IPS-18a (cell line): ENCODE data around the gene CASKIN1.

Source experiments
- H3K27ac ChIP-seq: one replicate; pipeline ENCODE4 v1.5.1; 2013; ENCODE audit warnings: low read length
- H3K27me3 ChIP-seq: one replicate; pipeline ENCODE4 v1.6.1; 2013; ENCODE audit warnings: mild to moderate bottlenecking, low read length; ENCODE audit not compliant: control insufficient read depth, insufficient read depth
- H3K36me3 ChIP-seq: one replicate; pipeline ENCODE4 v1.6.1; 2013; ENCODE audit warnings: low read depth, low read length; ENCODE audit not compliant: control insufficient read depth
- H3K4me1 ChIP-seq: one replicate; pipeline ENCODE4 v1.6.1; 2013; ENCODE audit warnings: low read depth, low read length; ENCODE audit not compliant: control insufficient read depth
- H3K4me3 ChIP-seq: one replicate; pipeline ENCODE4 v1.5.1; 2013; ENCODE audit warnings: low read length
- H3K9ac ChIP-seq: one replicate; pipeline ENCODE4 v1.6.1; 2013; ENCODE audit warnings: mild to moderate bottlenecking, low read length, moderate library complexity
- H3K9me3 ChIP-seq: one replicate; pipeline ENCODE4 v1.6.1; 2013; ENCODE audit warnings: low read depth, low read length; ENCODE audit not compliant: control insufficient read depth

The CASKIN1 gene

GRCh38 chr16:2155977-2156848 is 40.2 kb downstream of the CASKIN1 start:
- peaks cover 19% of the 10 kb centered on the region for H3K4me1 ChIP-seq
- H3K27ac ChIP-seq: peak overlapping the region; percentile 9
- H3K36me3 ChIP-seq: peaks cover 20% of the 10 kb centered on the region
- H3K9me3 ChIP-seq: no peaks in the 10 kb centered on the region
- H3K27me3 ChIP-seq: no peaks in the 10 kb centered on the region
- H3K9ac ChIP-seq: peak overlapping the region; percentile 88
- peak overlapping the region; percentile 98 for H3K4me3 ChIP-seq

GRCh38 chr16:2155091-2155950 is 41.1 kb downstream of the CASKIN1 start, which contains the start of gene TRAF7:
TRAF7 (plus strand) TSS chr16:2155782; CDS start chr16:2163921, 8,139 bp downstream.
- peaks cover 22% of the 10 kb centered on the region for H3K4me1 ChIP-seq
- no peaks in the 10 kb centered on the region for H3K9me3 ChIP-seq

GRCh38 chr16:2154533-2155090 is 41.8 kb downstream of the CASKIN1 start:
- H3K9ac ChIP-seq: peak overlapping the region; percentile 95
- H3K36me3 ChIP-seq: peaks cover 20% of the 10 kb centered on the region
- H3K27me3 ChIP-seq: no peaks in the 10 kb centered on the region
- H3K4me1 ChIP-seq: peaks cover 29% of the 10 kb centered on the region
- peak overlapping the region; percentile 91 for H3K4me3 ChIP-seq
- no peaks in the 10 kb centered on the region for H3K9me3 ChIP-seq
- peak overlapping the region; percentile 83 for H3K27ac ChIP-seq

More at GRCh38 chr16:2155091-2155950, 41.1 kb downstream of the CASKIN1 start, which contains the start of gene TRAF7:
- H3K27ac ChIP-seq: peak within 1 kb of the TSS; percentile 83
- H3K9ac ChIP-seq: peak within 1 kb of the TSS; percentile 95
- peaks cover 20% of the 10 kb centered on the region for H3K36me3 ChIP-seq
- H3K27me3 ChIP-seq: no peaks in the 10 kb centered on the region
- peak within 1 kb of the TSS; percentile 98 for H3K4me3 ChIP-seq

GRCh38 chr16:2152695-2153506 is 43.5 kb downstream of the CASKIN1 start:
- Histone ChIP-seq H3K9me3 (no peaks in the 10 kb centered on the region), H3K4me3 (peak overlapping the region; percentile 91), H3K27ac (no peak overlapping the region), H3K27me3 (no peaks in the 10 kb centered on the region), H3K9ac (peak overlapping the region; percentile 95), H3K36me3 (peaks cover 20% of the 10 kb centered on the region), H3K4me1 (peaks cover 34% of the 10 kb centered on the region)

GRCh38 chr16:2151188-2152091 is 45.0 kb downstream of the CASKIN1 start:
- Histone ChIP-seq H3K4me1 (peaks cover 28% of the 10 kb centered on the region), H3K9ac (peak overlapping the region; percentile 18), H3K9me3 (no peaks in the 10 kb centered on the region), H3K36me3 (peaks cover 20% of the 10 kb centered on the region), H3K4me3 (peak overlapping the region; percentile 14), H3K27me3 (no peaks in the 10 kb centered on the region), H3K27ac (no peak overlapping the region)

GRCh38 chr16:2150418-2151187 is 45.8 kb downstream of the CASKIN1 start:
- peaks cover 28% of the 10 kb centered on the region for H3K4me1 ChIP-seq
- H3K36me3 ChIP-seq: peaks cover 20% of the 10 kb centered on the region
- H3K27me3 ChIP-seq: no peaks in the 10 kb centered on the region
- no peaks in the 10 kb centered on the region for H3K9me3 ChIP-seq
- H3K4me3 ChIP-seq: peak overlapping the region; percentile 58
- peak overlapping the region; percentile 30 for H3K27ac ChIP-seq
- peak overlapping the region; percentile 53 for H3K9ac ChIP-seq

- Histone ChIP-seq H3K36me3 (peaks cover 20% of the 10 kb centered on the region), H3K4me1 (peaks cover 28% of the 10 kb centered on the region), H3K4me3 (peak overlapping the region; percentile 58), H3K27ac (no peak overlapping the region), H3K27me3 (no peaks in the 10 kb centered on the region), H3K9me3 (no peaks in the 10 kb centered on the region), H3K9ac (peak overlapping the region; percentile 53)
These were observed 46.6 kb downstream of the CASKIN1 start for GRCh38 chr16:2149630-2150417.

- Histone ChIP-seq H3K27me3 (no peaks in the 10 kb centered on the region), H3K27ac (no peak overlapping the region), H3K4me3 (peak overlapping the region; percentile 58), H3K4me1 (peaks cover 28% of the 10 kb centered on the region), H3K9me3 (no peaks in the 10 kb centered on the region), H3K9ac (peak overlapping the region; percentile 53), H3K36me3 (peaks cover 14% of the 10 kb centered on the region)
These were observed 47.4 kb downstream of the CASKIN1 start for GRCh38 chr16:2148714-2149629.
